ENCODE results near the gene PUSL1.

DNA sequence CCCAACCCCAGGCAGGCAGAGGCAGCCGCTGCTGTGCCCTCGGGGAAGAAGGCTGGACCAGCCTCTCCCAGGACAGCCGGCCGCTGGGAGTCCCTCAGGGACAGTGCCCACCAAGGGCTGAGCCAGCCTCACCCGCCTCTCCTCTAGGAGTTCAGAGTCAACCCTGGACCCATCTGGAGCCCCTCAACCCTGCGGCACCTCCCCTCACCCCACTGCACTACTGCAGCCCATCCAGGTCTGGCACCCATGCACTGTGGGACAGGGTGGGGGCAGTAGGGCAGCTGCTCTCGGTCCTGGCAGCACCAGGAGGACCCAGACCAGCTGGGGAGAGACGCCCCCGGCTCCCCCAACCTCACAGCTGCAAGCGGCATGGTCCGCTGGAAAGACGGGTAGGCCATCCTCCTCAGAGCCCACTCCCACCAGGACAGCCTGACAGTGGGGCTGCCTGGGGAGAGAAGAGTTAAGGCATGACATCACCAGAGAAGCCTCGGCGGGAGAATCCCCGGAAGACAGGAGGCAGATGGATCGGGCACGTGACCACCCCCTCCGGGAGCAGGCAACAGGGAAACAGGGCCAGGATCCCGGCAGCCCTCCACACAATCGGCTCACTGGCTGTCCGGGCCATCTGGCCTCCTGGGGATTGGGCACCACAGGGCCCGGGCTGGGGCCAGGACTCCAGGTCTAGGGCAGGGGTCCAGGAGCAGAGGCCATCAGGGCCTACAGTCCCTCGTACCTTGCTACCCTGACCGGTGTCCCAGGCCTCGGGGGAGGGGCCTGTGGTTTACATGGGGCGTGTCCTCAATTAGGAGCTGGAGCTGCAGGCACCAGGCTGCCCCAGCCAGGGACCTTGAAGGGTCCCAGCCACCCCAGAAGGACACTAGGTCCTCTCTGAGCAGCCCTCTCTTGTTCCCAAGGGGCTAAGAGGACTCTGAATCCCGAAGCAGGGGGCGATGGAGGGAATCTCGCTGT is 3.8 kb upstream of the PUSL1 start:
- TF ChIP-seq, protein P1, sequence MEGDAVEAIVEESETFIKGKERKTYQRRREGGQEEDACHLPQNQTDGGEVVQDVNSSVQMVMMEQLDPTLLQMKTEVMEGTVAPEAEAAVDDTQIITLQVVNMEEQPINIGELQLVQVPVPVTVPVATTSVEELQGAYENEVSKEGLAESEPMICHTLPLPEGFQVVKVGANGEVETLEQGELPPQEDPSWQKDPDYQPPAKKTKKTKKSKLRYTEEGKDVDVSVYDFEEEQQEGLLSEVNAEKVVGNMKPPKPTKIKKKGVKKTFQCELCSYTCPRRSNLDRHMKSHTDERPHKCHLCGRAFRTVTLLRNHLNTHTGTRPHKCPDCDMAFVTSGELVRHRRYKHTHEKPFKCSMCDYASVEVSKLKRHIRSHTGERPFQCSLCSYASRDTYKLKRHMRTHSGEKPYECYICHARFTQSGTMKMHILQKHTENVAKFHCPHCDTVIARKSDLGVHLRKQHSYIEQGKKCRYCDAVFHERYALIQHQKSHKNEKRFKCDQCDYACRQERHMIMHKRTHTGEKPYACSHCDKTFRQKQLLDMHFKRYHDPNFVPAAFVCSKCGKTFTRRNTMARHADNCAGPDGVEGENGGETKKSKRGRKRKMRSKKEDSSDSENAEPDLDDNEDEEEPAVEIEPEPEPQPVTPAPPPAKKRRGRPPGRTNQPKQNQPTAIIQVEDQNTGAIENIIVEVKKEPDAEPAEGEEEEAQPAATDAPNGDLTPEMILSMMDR (IDR thresholded peaks at IDR 0.05 in 4 of 5, conservative IDR thresholded peaks at IDR 0.05 in 1 of 5): no peak
- no peak for TF ChIP-seq POLR2A (IDR thresholded peaks at IDR 0.05)
